Measurements from ENCODE around the gene MAPK8. TPM values are rescaled to one million over a fixed set of nuclear protein-coding genes. Genes with fewer than 3 reads are reported as not detected.

Gene MAPK8
- total RNA-seq, 1 experiment from 2014 or later = 83.3 TPM

DNA sequence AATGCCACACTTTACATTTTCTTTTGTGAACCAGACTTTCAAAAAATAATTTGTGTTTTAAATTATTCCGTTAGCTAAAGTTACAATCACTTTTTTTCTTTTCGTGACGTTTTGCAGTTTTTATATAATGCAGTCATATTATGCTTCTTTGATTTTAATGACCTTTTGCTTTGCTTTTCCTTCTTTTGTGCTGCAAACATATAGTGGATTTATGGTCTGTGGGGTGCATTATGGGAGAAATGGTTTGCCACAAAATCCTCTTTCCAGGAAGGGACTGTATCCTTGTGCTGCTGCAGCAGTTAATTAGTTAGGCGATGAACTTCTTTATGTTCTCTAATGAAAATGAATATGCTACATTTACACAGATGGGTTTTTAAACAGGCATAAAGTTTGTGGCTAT, 117.4 kb downstream of the MAPK8 start:
- ChIA-PET CTCF (no interaction called here), POLR2A (no interaction called here)
- DNase-seq = no peak
- Histone ChIP-seq H3K4me1 (no peaks in the 10 kb centered on the region; the same call in 1 of the 2 replicates), H3K4me3 (ENCODE audit: low read depth, low read length) (no peak overlapping the region), H3K36me3 (ENCODE audit: control insufficient read depth, insufficient read depth, low read length) (no peaks in the 10 kb centered on the region), H3K9me3 (no peaks in the 10 kb centered on the region), H3K27me3 (replicated peaks; ENCODE audit: control insufficient read depth, insufficient read depth, low read length) (no peaks in the 10 kb centered on the region)
- Mint-ChIP-seq H3K9me3 (ENCODE audit: unreplicated experiment) (no peaks in the 10 kb centered on the region), H3K27ac (ENCODE audit: unreplicated experiment) (no peak overlapping the region), H3K27me3 (ENCODE audit: insufficient read depth, unreplicated experiment) (no peaks in the 10 kb centered on the region), H3K36me3 (ENCODE audit: insufficient read depth, unreplicated experiment) (peaks cover 6% of the 10 kb centered on the region), H3K4me3 (ENCODE audit: unreplicated experiment) (no peak overlapping the region), H3K4me1 (ENCODE audit: low read depth, unreplicated experiment) (peaks cover 7% of the 10 kb centered on the region)
- BruUV-seq (replicated peaks) = no TSS peak
- TF ChIP-seq, protein P1, sequence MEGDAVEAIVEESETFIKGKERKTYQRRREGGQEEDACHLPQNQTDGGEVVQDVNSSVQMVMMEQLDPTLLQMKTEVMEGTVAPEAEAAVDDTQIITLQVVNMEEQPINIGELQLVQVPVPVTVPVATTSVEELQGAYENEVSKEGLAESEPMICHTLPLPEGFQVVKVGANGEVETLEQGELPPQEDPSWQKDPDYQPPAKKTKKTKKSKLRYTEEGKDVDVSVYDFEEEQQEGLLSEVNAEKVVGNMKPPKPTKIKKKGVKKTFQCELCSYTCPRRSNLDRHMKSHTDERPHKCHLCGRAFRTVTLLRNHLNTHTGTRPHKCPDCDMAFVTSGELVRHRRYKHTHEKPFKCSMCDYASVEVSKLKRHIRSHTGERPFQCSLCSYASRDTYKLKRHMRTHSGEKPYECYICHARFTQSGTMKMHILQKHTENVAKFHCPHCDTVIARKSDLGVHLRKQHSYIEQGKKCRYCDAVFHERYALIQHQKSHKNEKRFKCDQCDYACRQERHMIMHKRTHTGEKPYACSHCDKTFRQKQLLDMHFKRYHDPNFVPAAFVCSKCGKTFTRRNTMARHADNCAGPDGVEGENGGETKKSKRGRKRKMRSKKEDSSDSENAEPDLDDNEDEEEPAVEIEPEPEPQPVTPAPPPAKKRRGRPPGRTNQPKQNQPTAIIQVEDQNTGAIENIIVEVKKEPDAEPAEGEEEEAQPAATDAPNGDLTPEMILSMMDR (IDR thresholded peaks at IDR 0.05; ENCODE audit: insufficient read depth in 1 of 2, low read depth in 1 of 2, low read length in 1 of 2, severe bottlenecking in 1 of 2, unreplicated experiment in 1 of 2) = no peak
- intact Hi-C loops (cut with micrococcal nuclease; ENCODE audit: unreplicated experiment) = no loop called here

DNA sequence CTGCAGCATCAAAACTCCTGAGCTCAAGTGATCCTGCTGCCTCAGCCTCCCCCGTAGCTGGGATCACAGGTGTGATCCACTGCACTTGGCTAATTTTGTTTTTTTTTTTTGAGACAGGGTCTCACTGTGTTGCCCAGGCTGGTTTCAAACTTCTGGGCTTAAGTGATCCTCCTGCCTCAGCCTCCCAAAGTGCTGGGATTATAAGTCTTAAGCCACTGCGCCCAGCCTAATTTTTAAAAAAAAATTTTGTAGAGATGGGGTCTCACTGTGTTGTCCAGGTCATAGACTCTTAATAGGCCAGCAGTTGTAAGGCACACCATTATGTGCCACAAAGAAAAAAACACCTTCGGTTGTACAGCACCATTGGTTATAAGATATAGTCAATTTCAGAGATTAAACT, 122.4 kb downstream of the MAPK8 start:
- intact Hi-C loops (cut with micrococcal nuclease; ENCODE audit: unreplicated experiment) = no loop called here
- Mint-ChIP-seq H3K9me3 (ENCODE audit: unreplicated experiment) (no peaks in the 10 kb centered on the region), H3K36me3 (ENCODE audit: insufficient read depth, unreplicated experiment) (peaks cover 15% of the 10 kb centered on the region), H3K27ac (ENCODE audit: unreplicated experiment) (no peak overlapping the region), H3K27me3 (ENCODE audit: insufficient read depth, unreplicated experiment) (no peaks in the 10 kb centered on the region), H3K4me3 (ENCODE audit: unreplicated experiment) (no peak overlapping the region), H3K4me1 (ENCODE audit: low read depth, unreplicated experiment) (peaks cover 7% of the 10 kb centered on the region)
- POLR2A ChIA-PET = no interaction called here
- no peaks in the 10 kb centered on the region for H3K9me3 ChIP-seq
- no TSS peak for BruUV-seq (replicated peaks)
- TF ChIP-seq, protein P1 (IDR thresholded peaks at IDR 0.05; ENCODE audit: insufficient read depth in 1 of 2, low read depth in 1 of 2, low read length in 1 of 2, severe bottlenecking in 1 of 2, unreplicated experiment in 1 of 2) = no peak
- CTCF ChIA-PET = no interaction called here
- no peaks in the 10 kb centered on the region; the same call in 1 of the 2 replicates for H3K36me3 ChIP-seq (ENCODE audit: control insufficient read depth, insufficient read depth, low read length)
- no peaks in the 10 kb centered on the region; the same call in 1 of the 2 replicates for H3K4me1 ChIP-seq
- no peak overlapping the region for H3K4me3 ChIP-seq (ENCODE audit: low read depth, low read length)
- no peaks in the 10 kb centered on the region for H3K27me3 ChIP-seq (replicated peaks; ENCODE audit: control insufficient read depth, insufficient read depth, low read length)
- no peak for DNase-seq

DNA sequence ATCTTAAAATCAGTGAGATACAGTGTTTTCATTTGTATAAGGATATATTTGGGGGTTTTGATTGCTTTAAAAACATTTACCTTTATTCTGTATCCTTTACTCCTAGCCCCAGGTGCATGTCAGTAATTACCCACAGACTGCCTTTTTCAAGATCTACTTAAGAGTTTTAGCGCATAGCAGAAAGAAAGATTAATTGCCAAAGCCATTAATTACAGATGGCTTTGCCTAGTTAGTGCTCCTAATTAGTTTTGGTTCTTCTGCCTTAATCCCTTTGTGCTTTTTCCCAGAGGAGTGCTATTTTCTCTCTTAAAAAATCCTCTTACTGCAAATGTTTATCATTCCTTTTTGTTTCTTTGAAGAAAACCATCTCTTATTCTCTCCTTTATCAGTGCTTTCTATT, 122.8 kb downstream of the MAPK8 start:
- Mint-ChIP-seq H3K27ac (ENCODE audit: unreplicated experiment) (no peak overlapping the region), H3K4me1 (ENCODE audit: low read depth, unreplicated experiment) (peaks cover 7% of the 10 kb centered on the region), H3K27me3 (ENCODE audit: insufficient read depth, unreplicated experiment) (no peaks in the 10 kb centered on the region), H3K9me3 (ENCODE audit: unreplicated experiment) (no peaks in the 10 kb centered on the region), H3K36me3 (ENCODE audit: insufficient read depth, unreplicated experiment) (peaks cover 17% of the 10 kb centered on the region), H3K4me3 (ENCODE audit: unreplicated experiment) (no peak overlapping the region)
- TF ChIP-seq, protein P1 (IDR thresholded peaks at IDR 0.05; ENCODE audit: insufficient read depth in 1 of 2, low read depth in 1 of 2, low read length in 1 of 2, severe bottlenecking in 1 of 2, unreplicated experiment in 1 of 2) = no peak
- intact Hi-C loops (cut with micrococcal nuclease; ENCODE audit: unreplicated experiment) = no loop called here
- ChIA-PET CTCF (no interaction called here), POLR2A (no interaction called here)
- no TSS peak for BruUV-seq (replicated peaks)
- Histone ChIP-seq H3K4me1 (no peaks in the 10 kb centered on the region; the same call in 1 of the 2 replicates), H3K4me3 (ENCODE audit: low read depth, low read length) (no peak overlapping the region), H3K9me3 (no peaks in the 10 kb centered on the region), H3K27me3 (replicated peaks; ENCODE audit: control insufficient read depth, insufficient read depth, low read length) (no peaks in the 10 kb centered on the region), H3K36me3 (ENCODE audit: control insufficient read depth, insufficient read depth, low read length) (no peaks in the 10 kb centered on the region; the same call in 1 of the 2 replicates)
- DNase-seq = no peak
